Measurements from ENCODE around the gene SLC12A5. TPM values are rescaled to one million over a fixed set of nuclear protein-coding genes. Genes with fewer than 3 reads are reported as not detected.

The SLC12A5 gene
- total RNA-seq, 4 donors from 2014 or later: not detected

DNA sequence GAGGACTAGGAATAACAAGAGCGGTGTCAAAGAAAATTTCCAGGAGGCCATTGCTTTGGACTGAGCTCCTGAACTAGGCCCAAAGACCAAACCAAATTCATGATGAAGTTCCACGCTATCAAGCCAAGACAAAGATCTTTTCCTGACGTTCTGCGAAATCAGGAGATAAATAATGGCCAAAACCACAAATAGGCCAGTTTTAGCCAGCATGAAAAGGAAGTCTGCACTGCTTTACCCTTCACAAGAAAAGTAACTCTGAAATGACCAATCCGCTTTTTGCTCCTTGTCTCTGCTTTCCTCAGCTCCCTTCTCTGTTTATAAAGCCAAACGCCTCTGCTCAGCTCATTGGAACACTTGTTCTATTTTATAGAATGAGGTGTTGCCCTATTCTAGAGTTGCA is 54.1 kb downstream of the SLC12A5 start:
- intact Hi-C loops (cut with DNase I): no loop called here
- H3K9me3 ChIP-seq: no peaks in the 10 kb centered on the region
- no peaks in the 10 kb centered on the region for H3K27me3 ChIP-seq
- H3K27ac ChIP-seq: no peak overlapping the region
- no peak for DNase-seq
- WGBS, 2 donors: 76% methylated on average over 6 of the region's 6 CpGs
- peaks cover 10 to 79% (median 43%) of the 10 kb centered on the region in 3 donors for H3K4me1 ChIP-seq
- TF ChIP-seq POLR2A (IDR thresholded peaks at IDR 0.05): no peak
- TF ChIP-seq, protein P1, sequence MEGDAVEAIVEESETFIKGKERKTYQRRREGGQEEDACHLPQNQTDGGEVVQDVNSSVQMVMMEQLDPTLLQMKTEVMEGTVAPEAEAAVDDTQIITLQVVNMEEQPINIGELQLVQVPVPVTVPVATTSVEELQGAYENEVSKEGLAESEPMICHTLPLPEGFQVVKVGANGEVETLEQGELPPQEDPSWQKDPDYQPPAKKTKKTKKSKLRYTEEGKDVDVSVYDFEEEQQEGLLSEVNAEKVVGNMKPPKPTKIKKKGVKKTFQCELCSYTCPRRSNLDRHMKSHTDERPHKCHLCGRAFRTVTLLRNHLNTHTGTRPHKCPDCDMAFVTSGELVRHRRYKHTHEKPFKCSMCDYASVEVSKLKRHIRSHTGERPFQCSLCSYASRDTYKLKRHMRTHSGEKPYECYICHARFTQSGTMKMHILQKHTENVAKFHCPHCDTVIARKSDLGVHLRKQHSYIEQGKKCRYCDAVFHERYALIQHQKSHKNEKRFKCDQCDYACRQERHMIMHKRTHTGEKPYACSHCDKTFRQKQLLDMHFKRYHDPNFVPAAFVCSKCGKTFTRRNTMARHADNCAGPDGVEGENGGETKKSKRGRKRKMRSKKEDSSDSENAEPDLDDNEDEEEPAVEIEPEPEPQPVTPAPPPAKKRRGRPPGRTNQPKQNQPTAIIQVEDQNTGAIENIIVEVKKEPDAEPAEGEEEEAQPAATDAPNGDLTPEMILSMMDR (IDR thresholded peaks at IDR 0.05): no peak
- H3K36me3 ChIP-seq: peaks cover 0 to 17% (median under 1%) of the 10 kb centered on the region in 3 donors
- no peak overlapping the region for H3K4me3 ChIP-seq

DNA sequence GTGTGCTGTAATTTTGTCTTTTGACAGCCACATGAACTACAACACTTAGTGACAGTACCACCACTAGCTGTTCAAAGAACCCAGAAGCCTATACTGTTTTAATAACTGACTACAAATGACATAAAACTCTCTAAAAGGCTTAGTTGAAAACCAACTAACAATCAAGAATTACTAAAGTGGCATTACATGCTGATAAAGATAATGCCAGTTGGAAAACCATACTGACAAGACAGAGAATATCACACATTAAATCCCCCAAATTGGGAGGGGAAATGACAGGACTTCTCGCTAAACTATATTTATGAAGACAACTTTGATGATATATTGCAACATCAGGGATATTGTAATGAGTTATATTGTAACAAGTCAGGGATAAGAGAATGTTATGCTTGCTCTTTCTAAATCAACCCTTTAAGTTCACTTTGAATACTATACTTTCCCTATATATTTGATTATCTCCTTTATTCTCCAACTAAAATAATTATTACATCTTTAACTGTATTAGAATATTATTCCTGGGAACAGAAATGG is 54.6 kb downstream of the SLC12A5 start:
- no peak for TF ChIP-seq POLR2A (IDR thresholded peaks at IDR 0.05)
- TF ChIP-seq, protein P1 (IDR thresholded peaks at IDR 0.05): no peak
- Histone ChIP-seq H3K36me3 (peaks cover 0 to 12% (median 0%) of the 10 kb centered on the region in 3 donors), H3K4me3 (no peak overlapping the region), H3K27ac (no peak overlapping the region), H3K27me3 (no peaks in the 10 kb centered on the region), H3K4me1 (peaks cover 10 to 84% (median 48%) of the 10 kb centered on the region in 3 donors), H3K9me3 (no peaks in the 10 kb centered on the region)
- intact Hi-C loops (cut with DNase I): no loop called here
- DNase-seq: no peak
- WGBS, 2 donors: 86 to 96% methylated on average over 1 of the region's 1 CpG

DNA sequence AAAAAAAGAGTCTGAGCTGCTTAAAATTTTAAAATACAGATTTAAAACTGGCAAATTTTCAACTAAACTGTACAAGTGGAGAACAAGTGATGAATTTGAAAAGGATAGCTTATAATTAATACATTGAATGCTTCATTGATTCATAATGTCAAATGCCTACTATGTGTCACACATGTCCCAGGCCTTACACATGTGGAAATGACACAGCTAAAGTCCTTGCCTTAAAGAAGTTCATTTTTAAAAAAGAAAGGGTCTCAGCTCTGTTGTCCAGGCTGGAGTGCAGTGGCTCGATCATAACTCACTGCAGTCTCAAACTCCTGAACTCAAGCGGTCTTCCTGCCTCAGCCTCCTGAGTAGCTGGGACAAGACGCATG is 55.8 kb downstream of the SLC12A5 start:
- intact Hi-C loops (cut with DNase I): no loop called here
- no peak for DNase-seq
- 79% methylated on average over 3 of the region's 3 CpGs for WGBS, 2 donors
- Histone ChIP-seq H3K36me3 (no peaks in the 10 kb centered on the region), H3K9me3 (no peaks in the 10 kb centered on the region), H3K4me1 (peaks cover 10 to 89% (median 49%) of the 10 kb centered on the region in 3 donors), H3K4me3 (no peak overlapping the region), H3K27me3 (no peaks in the 10 kb centered on the region), H3K27ac (peak overlapping the region in 1 of 4 donors; percentile 13)
- TF ChIP-seq, protein P1 (IDR thresholded peaks at IDR 0.05): no peak
- TF ChIP-seq POLR2A (IDR thresholded peaks at IDR 0.05): no peak

DNA sequence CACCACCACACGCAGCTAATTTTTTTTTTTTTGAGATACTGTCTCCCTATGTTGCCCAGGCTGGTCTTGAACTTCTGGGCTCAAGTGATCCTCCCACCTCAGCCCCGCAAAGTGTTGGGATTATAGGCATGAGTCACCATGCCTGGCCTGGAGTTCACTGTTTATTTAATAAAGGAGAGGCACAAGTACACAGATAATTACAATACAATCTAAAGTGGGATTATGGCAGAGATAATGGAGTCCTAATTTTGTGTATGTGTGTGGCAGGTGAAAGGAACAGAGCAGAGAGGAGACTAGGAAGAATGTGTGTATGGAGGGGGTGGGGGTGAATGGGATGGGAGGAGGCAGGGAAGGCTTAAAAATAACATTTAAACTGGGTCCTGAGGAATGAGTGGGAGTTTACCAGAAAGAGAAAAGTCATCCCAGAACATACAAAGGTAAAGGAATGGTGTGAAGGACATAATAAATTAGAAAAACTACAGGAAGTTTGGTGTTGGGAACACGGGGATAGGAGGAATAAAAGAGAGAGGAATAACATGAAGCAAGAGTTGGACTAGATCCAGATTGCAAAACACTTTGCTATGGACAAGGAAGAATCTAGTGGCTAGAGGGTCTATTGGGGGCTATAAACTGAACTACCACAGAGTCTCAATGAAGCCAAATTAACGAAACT is 56.3 kb downstream of the SLC12A5 start:
- H3K36me3 ChIP-seq: no peaks in the 10 kb centered on the region
- peaks cover 10 to 91% (median 51%) of the 10 kb centered on the region in 3 donors for H3K4me1 ChIP-seq
- H3K27me3 ChIP-seq: no peaks in the 10 kb centered on the region
- H3K4me3 ChIP-seq: no peak overlapping the region
- intact Hi-C loops (cut with DNase I): no loop called here
- TF ChIP-seq, protein P1 (IDR thresholded peaks at IDR 0.05): no peak
- TF ChIP-seq POLR2A (IDR thresholded peaks at IDR 0.05): no peak
- no peaks in the 10 kb centered on the region for H3K9me3 ChIP-seq
- WGBS, 2 donors: 38 to 52% methylated on average over 4 of the region's 4 CpGs
- H3K27ac ChIP-seq: peak overlapping the region in 2 of 4 donors; percentile 13 to 16
- no peak for DNase-seq

DNA sequence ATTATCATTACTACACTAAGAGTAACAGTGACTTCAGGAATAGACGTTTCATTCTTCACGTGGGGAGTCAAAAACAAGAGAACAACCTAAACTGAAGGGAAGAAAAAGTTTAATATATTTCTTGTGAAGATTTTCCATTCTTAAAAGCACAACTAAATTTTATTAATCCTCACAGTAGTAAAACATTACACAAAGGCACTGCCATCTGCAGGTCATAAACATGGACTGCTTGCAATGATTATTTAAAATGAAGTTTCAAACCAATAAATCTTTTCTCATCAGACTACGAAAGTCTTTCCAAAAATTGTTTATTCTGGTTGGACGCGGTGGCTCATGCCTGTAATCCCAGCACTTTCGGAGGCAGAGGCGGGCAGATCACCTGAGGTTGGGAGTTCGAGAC is 58.1 kb downstream of the SLC12A5 start:
- H3K9me3 ChIP-seq: no peaks in the 10 kb centered on the region
- TF ChIP-seq, protein P1 (IDR thresholded peaks at IDR 0.05): peak in 4 of 6 experiments; percentile 14 to 48 (median 38)
- TF ChIP-seq POLR2A (IDR thresholded peaks at IDR 0.05): no peak
- no peak for DNase-seq
- peak overlapping the region in 1 of 4 donors; percentile 9 for H3K27ac ChIP-seq
- intact Hi-C loops (cut with DNase I): no loop called here
- H3K4me1 ChIP-seq: peaks cover 10 to 77% (median 54%) of the 10 kb centered on the region in 3 donors
- H3K27me3 ChIP-seq: no peaks in the 10 kb centered on the region
- no peaks in the 10 kb centered on the region for H3K36me3 ChIP-seq
- WGBS, 2 donors: 39 to 51% methylated on average over 8 of the region's 8 CpGs
- peak overlapping the region in 1 of 4 donors; percentile 88 for H3K4me3 ChIP-seq
